ENCODE data around the gene TTC27. TPM values are rescaled to one million over a fixed set of nuclear protein-coding genes. Genes with fewer than 3 reads are reported as not detected.

Gene TTC27
- total and polyA plus RNA-seq, 2 of the 13 experiments (the other 11 are each of a cell fraction or from before 2014, with no cell fraction given), result 26.7 to 44.7 TPM

- H3K79me2 ChIP-seq (ENCODE audit: insufficient read depth, low read length), result no peaks in the 10 kb centered on the region
- no peak overlapping the region for H3K4me2 ChIP-seq (ENCODE audit: low read depth, low read length)
- WGBS (ENCODE audit: low lambda C conversion rate), result 93% methylated on average over 1 of the region's 1 CpG
- ChIA-PET POLR2A (no interaction called here), CTCF (ENCODE audit: low intra/inter-chr PET ratio, low total read pairs) (no interaction called here)
- ATAC-seq (no peak), DNase-seq (ENCODE audit: low spot score) (no peak), FAIRE-seq (no peak)
- BruUV-seq (replicated peaks), result no TSS peak
- peaks cover 3 to 16% of the 10 kb centered on the region in 2 experiments; a peak in 4 of 5 replicates for H3K36me3 ChIP-seq (replicated peaks in 1 of 2; ENCODE audit: control insufficient read depth in 1 of 2, insufficient read depth in 2 of 2, low read length in 2 of 2)
- no peaks in the 10 kb centered on the region for H4K20me1 ChIP-seq (ENCODE audit: insufficient read depth, low read length)
- no peaks in the 10 kb centered on the region for H3K4me1 ChIP-seq (ENCODE audit: insufficient read depth, low read length)
- TF ChIP-seq ZNF644 (CRISPR knock-in tag; IDR thresholded peaks at IDR 0.05; ENCODE audit: low read depth), result no peak
- no peak overlapping the region for H3K4me3 ChIP-seq (replicated peaks in 1 of 3; ENCODE audit: insufficient read depth in 1 of 3, low read depth in 2 of 3, low read length in 3 of 3)
- in situ Hi-C loops (cut with HindIII; ENCODE audit: extremely low pct_ligation_motif_present, low pct_unique_long_range_greater_than_20kb), result no loop called here
- intact Hi-C loops (cut with micrococcal nuclease; ENCODE audit: unreplicated experiment), result no loop called here
- H2AFZ ChIP-seq (ENCODE audit: low read length), result no peak overlapping the region
- H3K9ac ChIP-seq (ENCODE audit: insufficient read depth, low read depth, low read length), result no peak overlapping the region
- no peaks in the 10 kb centered on the region for H3K9me3 ChIP-seq (ENCODE audit: low read length)
- H3K27me3 ChIP-seq (ENCODE audit: control insufficient read depth in 1 of 2, insufficient read depth in 2 of 2, low read length in 2 of 2), result no peaks in the 10 kb centered on the region
- no peak overlapping the region for H3K27ac ChIP-seq (ENCODE audit: extremely low read length, insufficient read depth, low read length)
Measured at GRCh38 chr2:32699151-32699550, 71.3 kb downstream of the TTC27 start.

DNA sequence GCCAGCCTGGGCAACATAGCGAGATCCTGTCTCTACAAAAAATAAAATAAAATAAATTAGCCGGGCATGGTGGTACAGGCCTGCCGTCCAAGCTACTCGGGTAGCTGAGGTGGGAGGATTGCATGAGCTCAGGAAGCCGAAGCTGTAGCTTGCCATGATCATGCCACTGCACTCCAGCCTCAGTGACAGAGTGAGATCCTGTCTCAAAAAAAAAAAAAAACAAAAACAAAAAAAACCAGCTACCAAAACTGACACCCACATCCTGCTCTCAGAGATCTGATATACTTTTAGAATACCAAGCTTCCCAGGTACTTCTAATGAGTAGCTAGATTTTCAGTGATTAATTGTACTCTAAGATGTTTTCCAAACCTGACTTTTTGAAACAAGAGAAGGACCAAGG is 74.0 kb downstream of the TTC27 start:
- no peak for FAIRE-seq
- DNase-seq (ENCODE audit: low spot score), result no peak
- no TSS peak for BruUV-seq (replicated peaks)
- Histone ChIP-seq H3K4me1 (ENCODE audit: insufficient read depth, low read length) (no peaks in the 10 kb centered on the region), H3K27ac (ENCODE audit: extremely low read length, insufficient read depth, low read length) (no peak overlapping the region), H3K79me2 (ENCODE audit: insufficient read depth, low read length) (no peaks in the 10 kb centered on the region), H3K4me3 (replicated peaks in 1 of 3; ENCODE audit: insufficient read depth in 1 of 3, low read depth in 2 of 3, low read length in 3 of 3) (no peak overlapping the region), H4K20me1 (ENCODE audit: insufficient read depth, low read length) (no peaks in the 10 kb centered on the region), H3K27me3 (ENCODE audit: control insufficient read depth in 1 of 2, insufficient read depth in 2 of 2, low read length in 2 of 2) (no peaks in the 10 kb centered on the region), H2AFZ (ENCODE audit: low read length) (no peak overlapping the region), H3K9me3 (ENCODE audit: low read length) (no peaks in the 10 kb centered on the region), H3K36me3 (replicated peaks in 1 of 2; ENCODE audit: control insufficient read depth in 1 of 2, insufficient read depth in 2 of 2, low read length in 2 of 2) (peaks cover 6 to 26% of the 10 kb centered on the region in 2 experiments; a peak in 4 of 5 replicates), H3K9ac (ENCODE audit: insufficient read depth, low read depth, low read length) (no peak overlapping the region), H3K4me2 (ENCODE audit: low read depth, low read length) (no peak overlapping the region)
- ChIA-PET CTCF (ENCODE audit: low intra/inter-chr PET ratio, low total read pairs) (no interaction called here), POLR2A (no interaction called here)
- WGBS (ENCODE audit: low lambda C conversion rate), result 98% methylated on average over 5 of the region's 5 CpGs
- intact Hi-C loops (cut with micrococcal nuclease; ENCODE audit: unreplicated experiment), result no loop called here
- no peak for ATAC-seq
- TF ChIP-seq BHLHE40 (IDR thresholded peaks at IDR 0.05; ENCODE audit: low read length) (no peak), ZNF446 (CRISPR knock-in tag; IDR thresholded peaks at IDR 0.05) (no peak), BCL6 (CRISPR knock-in tag; IDR thresholded peaks at IDR 0.05) (no peak), TMF1 (CRISPR knock-in tag; IDR thresholded peaks at IDR 0.05; ENCODE audit: low read depth) (no peak), ZKSCAN1 (IDR thresholded peaks at IDR 0.05; ENCODE audit: low read length) (no peak), ZNF432 (CRISPR knock-in tag; IDR thresholded peaks at IDR 0.05; ENCODE audit: borderline replicate concordance) (no peak), REXO4 (CRISPR knock-in tag; IDR thresholded peaks at IDR 0.05; ENCODE audit: borderline replicate concordance) (no peak), NCOA5 (CRISPR knock-in tag; IDR thresholded peaks at IDR 0.05) (no peak), SKIL (CRISPR knock-in tag; IDR thresholded peaks at IDR 0.05; ENCODE audit: borderline replicate concordance) (no peak), ZNF264 (CRISPR knock-in tag; IDR thresholded peaks at IDR 0.05) (no peak), ZNF230 (CRISPR knock-in tag; IDR thresholded peaks at IDR 0.05) (no peak), ZNF24 (IDR thresholded peaks at IDR 0.05) (no peak), U2AF2 (IDR thresholded peaks at IDR 0.05; ENCODE audit: low read depth, low read length) (no peak), NR2F1 (CRISPR knock-in tag; IDR thresholded peaks at IDR 0.05) (no peak)
- TF ChIP-seq, protein P1, sequence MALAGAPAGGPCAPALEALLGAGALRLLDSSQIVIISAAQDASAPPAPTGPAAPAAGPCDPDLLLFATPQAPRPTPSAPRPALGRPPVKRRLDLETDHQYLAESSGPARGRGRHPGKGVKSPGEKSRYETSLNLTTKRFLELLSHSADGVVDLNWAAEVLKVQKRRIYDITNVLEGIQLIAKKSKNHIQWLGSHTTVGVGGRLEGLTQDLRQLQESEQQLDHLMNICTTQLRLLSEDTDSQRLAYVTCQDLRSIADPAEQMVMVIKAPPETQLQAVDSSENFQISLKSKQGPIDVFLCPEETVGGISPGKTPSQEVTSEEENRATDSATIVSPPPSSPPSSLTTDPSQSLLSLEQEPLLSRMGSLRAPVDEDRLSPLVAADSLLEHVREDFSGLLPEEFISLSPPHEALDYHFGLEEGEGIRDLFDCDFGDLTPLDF (CRISPR knock-in tag; IDR thresholded peaks at IDR 0.05), result no peak
- in situ Hi-C loops (cut with HindIII; ENCODE audit: extremely low pct_ligation_motif_present, low pct_unique_long_range_greater_than_20kb), result no loop called here

Data from HepG2 (cell line).